OCI-LY7 (cell line): ENCODE results near the gene SYNJ2. TPM values are rescaled to one million over a fixed set of nuclear protein-coding genes. Genes with fewer than 3 reads are reported as not detected.

Source experiments
- BruUV-seq: library from RNA; stranded (reverse); fragments of 400-500 nt; replicated peaks from 2 replicates; lab custom pipeline; 2021; lab: Mats Ljungman, UMichigan
- CTCF ChIA-PET: fragments of 300-600 bp; sonication (Branson Sonifier 250); formaldehyde crosslinking; loops from one replicate; lab custom pipeline; 2022; ENCODE audit warnings: antibody characterized with exemption; ENCODE audit not compliant: unreplicated experiment; lab: Charles Lee
- POLR2A ChIA-PET: fragments of 300-600 bp; sonication (Branson Sonifier 250); formaldehyde crosslinking; loops from one replicate; lab custom pipeline; 2022; ENCODE audit warnings: antibody characterized with exemption; lab: Charles Lee
- DNase-seq: peaks from one replicate; pipeline ENCODE4 v3.0.0-alpha.2; 2015; ENCODE audit warnings: low spot score
- H2AFZ ChIP-seq: fragments of 200-600 bp; sonication (generic), shearing (Covaris generic); 2 replicates; pipeline ENCODE4 v1.6.1; 2014; ENCODE audit warnings: mild to moderate bottlenecking, antibody characterized with exemption, low read length, moderate library complexity
- H3K27ac ChIP-seq: fragments of 200-600 bp; sonication (generic); 2 replicates; pipeline ENCODE4 v1.5.1; 2014; ENCODE audit warnings: mixed run types, low read depth, mild to moderate bottlenecking, moderate library complexity, low read length, inconsistent platforms; ENCODE audit not compliant: poor library complexity, severe bottlenecking
- H3K36me3 ChIP-seq: fragments of 200-600 bp; sonication (generic); 2 replicates; pipeline ENCODE4 v1.6.1; 2014; ENCODE audit warnings: mild to moderate bottlenecking, antibody characterized with exemption, low read length, moderate library complexity, mixed read lengths; ENCODE audit not compliant: insufficient read depth
- H3K4me1 ChIP-seq: fragments of 200-600 bp; sonication (generic); 2 replicates; pipeline ENCODE4 v1.5.1; 2014; ENCODE audit warnings: mild to moderate bottlenecking, low read length; ENCODE audit not compliant: insufficient read depth, poor library complexity, severe bottlenecking
- H3K4me2 ChIP-seq: fragments of 200-600 bp; sonication (generic); 2 replicates; pipeline ENCODE4 v1.6.1; 2014; ENCODE audit warnings: mild to moderate bottlenecking, low read length
- H3K4me3 ChIP-seq: fragments of 200-600 bp; sonication (generic); 2 replicates; pipeline ENCODE4 v1.5.1; 2014; ENCODE audit warnings: mild to moderate bottlenecking, low read depth, low read length; ENCODE audit not compliant: poor library complexity, severe bottlenecking
- H3K79me2 ChIP-seq: fragments of 200-600 bp; sonication (generic); 2 replicates; pipeline ENCODE4 v1.6.1; 2016; ENCODE audit warnings: low read depth, mild to moderate bottlenecking, low read length, moderate library complexity, mixed read lengths; ENCODE audit not compliant: insufficient read depth
- H3K9me2 ChIP-seq: fragments of 200-600 bp; sonication (generic); 2 replicates; pipeline ENCODE4 v1.6.1; 2016; ENCODE audit warnings: mild to moderate bottlenecking, low read length, mixed read lengths; ENCODE audit not compliant: insufficient read depth
- H3K9me3 ChIP-seq: fragments of 200-600 bp; sonication (generic); 2 replicates; pipeline ENCODE4 v1.6.1; 2014; ENCODE audit warnings: mild to moderate bottlenecking, mixed run types, low read length, mixed read lengths
- H4K20me1 ChIP-seq: fragments of 200-600 bp; sonication (generic); 2 replicates; pipeline ENCODE4 v1.6.1; 2014; ENCODE audit warnings: mild to moderate bottlenecking, antibody characterized with exemption, low read length, moderate library complexity, mixed read lengths; ENCODE audit not compliant: insufficient read depth
- CTCF ChIP-seq: fragments of 200-600 bp; sonication (generic); conservative IDR thresholded peaks from 2 replicates; pipeline ENCODE4 v1.5.1; 2014; ENCODE audit warnings: mild to moderate bottlenecking, antibody characterized with exemption, low read length, moderate library complexity, mixed read lengths
- EZH2phosphoT487 ChIP-seq: fragments of 200-600 bp; sonication (generic); IDR thresholded peaks from 2 replicates; pipeline ENCODE4 v1.6.1; 2018; ENCODE audit warnings: low read depth, borderline replicate concordance, mild to moderate bottlenecking, mixed run types, antibody characterized with exemption, low read length, moderate library complexity, mixed read lengths
- intact Hi-C: fragments of 100-400 bp; cut with micrococcal nuclease; formaldehyde crosslinking; loops from one replicate; pipeline ENCODE4 v1.10.0; 2022; ENCODE audit not compliant: unreplicated experiment
- total RNA-seq, 2 experiments: library from RNA; depleted of rRNA in 1 of 2; stranded (reverse); fragments of >200 nt in 1 of 2; shearing (Covaris generic) in 1 of 2; gene quantifications; 2 replicates each; pipeline ENCODE4 v1.2.3, GENCODE V29; 2014 to 2022

Gene SYNJ2
- total RNA-seq, 2 experiments from 2014 or later = 0.21 TPM; not detected in 1

- intact Hi-C loops = no loop called here
- Histone ChIP-seq H3K4me3 (no peak overlapping the region), H3K4me2 (no peak overlapping the region), H3K36me3 (no peaks in the 10 kb centered on the region), H3K27ac (no peak overlapping the region), H2AFZ (no peak overlapping the region), H3K79me2 (no peaks in the 10 kb centered on the region), H3K4me1 (no peaks in the 10 kb centered on the region), H3K9me2 (no peaks in the 10 kb centered on the region), H4K20me1 (no peaks in the 10 kb centered on the region), H3K9me3 (no peaks in the 10 kb centered on the region)
- BruUV-seq = no TSS peak
- ChIA-PET CTCF (no interaction called here), POLR2A (no interaction called here)
- TF ChIP-seq CTCF (no peak), EZH2phosphoT487 (no peak)
- DNase-seq = no peak
These were observed 17.7 kb downstream of the SYNJ2 start for GRCh38 chr6:157999168-158000051.

GRCh38 chr6:158000530-158001307 is 19.1 kb downstream of the SYNJ2 start:
- no peaks in the 10 kb centered on the region for H3K9me3 ChIP-seq
- no peaks in the 10 kb centered on the region for H3K79me2 ChIP-seq
- TF ChIP-seq CTCF = no peak
- no peak for TF ChIP-seq EZH2phosphoT487
- no TSS peak for BruUV-seq
- no peaks in the 10 kb centered on the region for H3K36me3 ChIP-seq
- no peak for DNase-seq
- CTCF ChIA-PET = no interaction called here
- H4K20me1 ChIP-seq = no peaks in the 10 kb centered on the region
- no peaks in the 10 kb centered on the region for H3K4me1 ChIP-seq
- no peak overlapping the region for H3K4me3 ChIP-seq
- no peak overlapping the region for H3K4me2 ChIP-seq
- H3K9me2 ChIP-seq = no peaks in the 10 kb centered on the region
- H3K27ac ChIP-seq = no peak overlapping the region
- intact Hi-C loops = no loop called here
- no peak overlapping the region for H2AFZ ChIP-seq
- POLR2A ChIA-PET = interaction anchor here (0.7 kb wide), 1 partner anchor 77 kb away, joined by 4 read pairs; no protein-coding TSS in a partner anchor
